Calu3 (cell line): ENCODE measurements around the gene ATG2B. TPM values are rescaled to one million over a fixed set of nuclear protein-coding genes. Genes with fewer than 3 reads are reported as not detected.

Source experiments
- BruUV-seq: library from RNA; stranded (reverse); fragments of 400-500 nt; replicated peaks from 2 replicates; lab custom pipeline; 2021; lab: Mats Ljungman, UMichigan
- CTCF ChIA-PET: fragments of 300-600 bp; sonication (Branson Sonifier 250); formaldehyde crosslinking; loops from one replicate; lab custom pipeline; 2022; ENCODE audit warnings: antibody characterized with exemption; lab: Charles Lee
- DNase-seq: peaks from one replicate; pipeline ENCODE4 v3.0.0; 2022
- H3K27ac Mint-ChIP-seq: one replicate; pipeline ENCODE4 v1.8.0; 2022; ENCODE audit warnings: mixed read lengths; ENCODE audit not compliant: unreplicated experiment
- H3K27me3 Mint-ChIP-seq: one replicate; pipeline ENCODE4 v1.8.0; 2022; ENCODE audit warnings: mixed read lengths; ENCODE audit not compliant: unreplicated experiment
- H3K36me3 Mint-ChIP-seq: one replicate; pipeline ENCODE4 v1.8.0; 2022; ENCODE audit warnings: mild to moderate bottlenecking, moderate library complexity, mixed read lengths; ENCODE audit not compliant: insufficient read depth, unreplicated experiment
- H3K4me1 Mint-ChIP-seq: one replicate; pipeline ENCODE4 v1.8.0; 2022; ENCODE audit warnings: mild to moderate bottlenecking, low read depth, mixed read lengths; ENCODE audit not compliant: unreplicated experiment
- H3K4me3 Mint-ChIP-seq: one replicate; pipeline ENCODE4 v1.8.0; 2022; ENCODE audit warnings: mild to moderate bottlenecking, low read depth, moderate library complexity, mixed read lengths; ENCODE audit not compliant: unreplicated experiment
- H3K9me3 Mint-ChIP-seq: one replicate; pipeline ENCODE4 v1.8.0; 2022; ENCODE audit warnings: low read depth, mixed read lengths; ENCODE audit not compliant: unreplicated experiment
- intact Hi-C: fragments of 100-400 bp; cut with micrococcal nuclease; formaldehyde crosslinking; loops from one replicate; pipeline ENCODE4 v1.10.0; 2022; ENCODE audit not compliant: unreplicated experiment
- total RNA-seq: library from RNA; stranded (reverse); gene quantifications from 2 replicates; pipeline ENCODE4 v1.2.3, GENCODE V29; 2022
- TF ChIP-seq, protein P1 (sequence below): fragments of 200-600 bp; IDR thresholded peaks from one replicate; pipeline ENCODE4 v1.8.0; 2022; ENCODE audit warnings: antibody characterized with exemption; ENCODE audit not compliant: unreplicated experiment

The ATG2B gene
- total RNA-seq, 1 experiment from 2014 or later, result 14.5 TPM

DNA sequence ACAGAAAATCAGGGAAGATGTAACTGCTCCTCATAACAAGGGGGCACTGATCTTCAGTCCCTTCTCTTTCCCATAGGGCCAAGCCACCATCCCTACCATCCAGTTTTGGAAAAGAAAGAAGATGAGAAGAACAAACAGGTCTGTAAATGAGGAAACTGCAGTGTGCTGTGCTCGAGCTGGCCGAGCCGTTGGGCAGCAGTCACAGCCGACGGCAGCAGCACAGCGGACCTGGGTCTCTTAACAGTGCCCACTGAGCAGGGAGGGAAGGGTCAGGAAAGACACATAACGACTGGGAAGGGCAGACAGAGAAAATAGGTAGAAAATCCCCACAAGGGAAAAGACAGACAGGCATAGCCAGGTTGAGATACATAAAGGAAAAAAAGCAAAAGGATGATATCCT, 68.9 kb downstream of the ATG2B start:
- Mint-ChIP-seq H3K9me3 (no peaks in the 10 kb centered on the region), H3K4me3 (no peak overlapping the region), H3K4me1 (no peaks in the 10 kb centered on the region), H3K27me3 (no peaks in the 10 kb centered on the region), H3K36me3 (no peaks in the 10 kb centered on the region), H3K27ac (no peak overlapping the region)
- no TSS peak for BruUV-seq
- DNase-seq, result no peak
- intact Hi-C loops, result no loop called here
- CTCF ChIA-PET, result no interaction called here
- TF ChIP-seq, protein P1, sequence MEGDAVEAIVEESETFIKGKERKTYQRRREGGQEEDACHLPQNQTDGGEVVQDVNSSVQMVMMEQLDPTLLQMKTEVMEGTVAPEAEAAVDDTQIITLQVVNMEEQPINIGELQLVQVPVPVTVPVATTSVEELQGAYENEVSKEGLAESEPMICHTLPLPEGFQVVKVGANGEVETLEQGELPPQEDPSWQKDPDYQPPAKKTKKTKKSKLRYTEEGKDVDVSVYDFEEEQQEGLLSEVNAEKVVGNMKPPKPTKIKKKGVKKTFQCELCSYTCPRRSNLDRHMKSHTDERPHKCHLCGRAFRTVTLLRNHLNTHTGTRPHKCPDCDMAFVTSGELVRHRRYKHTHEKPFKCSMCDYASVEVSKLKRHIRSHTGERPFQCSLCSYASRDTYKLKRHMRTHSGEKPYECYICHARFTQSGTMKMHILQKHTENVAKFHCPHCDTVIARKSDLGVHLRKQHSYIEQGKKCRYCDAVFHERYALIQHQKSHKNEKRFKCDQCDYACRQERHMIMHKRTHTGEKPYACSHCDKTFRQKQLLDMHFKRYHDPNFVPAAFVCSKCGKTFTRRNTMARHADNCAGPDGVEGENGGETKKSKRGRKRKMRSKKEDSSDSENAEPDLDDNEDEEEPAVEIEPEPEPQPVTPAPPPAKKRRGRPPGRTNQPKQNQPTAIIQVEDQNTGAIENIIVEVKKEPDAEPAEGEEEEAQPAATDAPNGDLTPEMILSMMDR, result no peak

- H3K9me3 Mint-ChIP-seq, result no peaks in the 10 kb centered on the region
- no peak overlapping the region for H3K27ac Mint-ChIP-seq
- CTCF ChIA-PET, result no interaction called here
- TF ChIP-seq, protein P1, result no peak
- DNase-seq, result no peak
- intact Hi-C loops, result no loop called here
- H3K4me3 Mint-ChIP-seq, result no peak overlapping the region
- H3K4me1 Mint-ChIP-seq, result peaks cover 21% of the 10 kb centered on the region
- H3K36me3 Mint-ChIP-seq, result no peaks in the 10 kb centered on the region
- BruUV-seq, result no TSS peak
- no peaks in the 10 kb centered on the region for H3K27me3 Mint-ChIP-seq
These were observed 75.3 kb downstream of the ATG2B start for GRCh38 chr14:96287856-96288255.

GRCh38 chr14:96286251-96286650, 76.9 kb downstream of the ATG2B start:
- intact Hi-C loops, result no loop called here
- CTCF ChIA-PET, result interaction anchor here (1.6 kb wide), 1 partner anchor 186 kb away, joined by 4 read pairs; no protein-coding TSS in a partner anchor
- no TSS peak for BruUV-seq

GRCh38 chr14:96285667-96286066, 77.5 kb downstream of the ATG2B start:
- no TSS peak for BruUV-seq
- H3K4me3 Mint-ChIP-seq, result peak overlapping the region; percentile 37
- no peaks in the 10 kb centered on the region for H3K9me3 Mint-ChIP-seq
- intact Hi-C loops, result no loop called here
- DNase-seq, result no peak
- H3K27ac Mint-ChIP-seq, result peak overlapping the region; percentile 56
- no peaks in the 10 kb centered on the region for H3K36me3 Mint-ChIP-seq
- TF ChIP-seq, protein P1, result no peak
- H3K27me3 Mint-ChIP-seq, result no peaks in the 10 kb centered on the region
- CTCF ChIA-PET, result interaction anchor here (1.6 kb wide), 1 partner anchor 185 kb away, joined by 4 read pairs; no protein-coding TSS in a partner anchor
- H3K4me1 Mint-ChIP-seq, result peaks cover 21% of the 10 kb centered on the region

More at GRCh38 chr14:96286251-96286650, 76.9 kb downstream of the ATG2B start:
- no peak overlapping the region for H3K27ac Mint-ChIP-seq
- H3K4me3 Mint-ChIP-seq, result no peak overlapping the region
- no peaks in the 10 kb centered on the region for H3K9me3 Mint-ChIP-seq
- TF ChIP-seq, protein P1, result no peak
- H3K27me3 Mint-ChIP-seq, result no peaks in the 10 kb centered on the region
- H3K36me3 Mint-ChIP-seq, result no peaks in the 10 kb centered on the region
- DNase-seq, result no peak
- H3K4me1 Mint-ChIP-seq, result peaks cover 21% of the 10 kb centered on the region
